Measurements from ENCODE around the gene STK33.

DNA sequence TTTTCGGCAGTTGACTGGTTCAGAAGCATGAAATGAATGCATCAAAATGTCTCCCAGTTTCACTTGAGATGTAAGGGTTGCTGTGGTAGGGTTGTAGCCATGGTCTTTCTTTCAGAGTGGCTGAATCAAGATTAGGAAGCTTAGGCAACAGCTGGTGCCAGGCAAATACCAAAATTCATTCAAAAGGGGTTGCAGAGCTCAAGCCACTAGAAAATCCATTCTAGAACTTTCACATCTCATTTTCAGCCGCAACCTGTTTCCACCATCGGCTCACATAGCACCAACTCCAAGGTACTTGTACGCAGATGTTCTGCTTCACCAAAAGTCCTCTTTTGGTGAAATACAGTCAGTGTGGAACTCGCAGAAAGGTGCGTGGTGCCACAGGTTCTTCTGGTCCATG, 40.5 kb upstream of the STK33 start:
- TF ChIP-seq, protein P1, sequence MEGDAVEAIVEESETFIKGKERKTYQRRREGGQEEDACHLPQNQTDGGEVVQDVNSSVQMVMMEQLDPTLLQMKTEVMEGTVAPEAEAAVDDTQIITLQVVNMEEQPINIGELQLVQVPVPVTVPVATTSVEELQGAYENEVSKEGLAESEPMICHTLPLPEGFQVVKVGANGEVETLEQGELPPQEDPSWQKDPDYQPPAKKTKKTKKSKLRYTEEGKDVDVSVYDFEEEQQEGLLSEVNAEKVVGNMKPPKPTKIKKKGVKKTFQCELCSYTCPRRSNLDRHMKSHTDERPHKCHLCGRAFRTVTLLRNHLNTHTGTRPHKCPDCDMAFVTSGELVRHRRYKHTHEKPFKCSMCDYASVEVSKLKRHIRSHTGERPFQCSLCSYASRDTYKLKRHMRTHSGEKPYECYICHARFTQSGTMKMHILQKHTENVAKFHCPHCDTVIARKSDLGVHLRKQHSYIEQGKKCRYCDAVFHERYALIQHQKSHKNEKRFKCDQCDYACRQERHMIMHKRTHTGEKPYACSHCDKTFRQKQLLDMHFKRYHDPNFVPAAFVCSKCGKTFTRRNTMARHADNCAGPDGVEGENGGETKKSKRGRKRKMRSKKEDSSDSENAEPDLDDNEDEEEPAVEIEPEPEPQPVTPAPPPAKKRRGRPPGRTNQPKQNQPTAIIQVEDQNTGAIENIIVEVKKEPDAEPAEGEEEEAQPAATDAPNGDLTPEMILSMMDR (IDR thresholded peaks at IDR 0.05), result no peak
- no peak for TF ChIP-seq POLR2A (IDR thresholded peaks at IDR 0.05)

Measured in esophagus squamous epithelium (tissue), 4 donors.